Measurements from ENCODE around the gene SARNP.
A peak's percentile ranks its signal among the peaks of the same experiment; 100 is the strongest.

Gene SARNP

DNA sequence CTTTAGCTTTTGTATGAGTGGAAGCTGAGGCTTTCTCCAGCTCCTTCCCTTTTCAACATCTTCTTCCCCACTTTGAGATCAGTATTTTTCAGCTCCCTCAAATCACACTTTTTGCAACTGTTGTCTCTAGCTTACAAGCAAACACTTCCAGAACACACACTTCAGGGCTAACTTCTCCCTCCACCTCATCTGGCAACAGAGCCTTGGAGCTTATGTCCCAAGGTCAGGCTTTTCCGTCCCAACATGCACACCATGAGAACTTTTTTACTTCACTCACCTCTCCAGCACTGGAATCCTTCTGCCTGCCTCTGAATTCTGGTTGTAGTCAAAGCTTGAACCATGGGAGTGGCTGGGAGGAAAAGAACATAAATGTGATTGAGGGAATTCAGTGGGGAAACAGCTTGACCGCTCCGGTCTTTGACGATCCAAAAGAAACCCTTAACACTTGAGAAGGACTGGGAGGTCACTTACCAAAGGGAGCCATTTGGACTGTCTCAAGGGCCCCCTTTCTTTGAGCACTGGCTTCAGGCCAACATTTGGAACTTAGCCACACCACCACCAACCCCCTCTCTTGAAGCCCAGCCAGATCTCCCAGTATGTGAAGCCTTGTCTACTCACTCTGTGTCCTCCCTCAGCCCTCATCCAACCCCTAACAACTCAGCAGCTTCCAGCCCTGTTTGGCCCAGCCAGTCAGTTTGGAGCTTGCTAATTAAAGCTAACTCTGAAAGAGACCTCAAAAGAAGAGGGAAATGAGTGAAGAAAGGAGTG, 105.6 kb downstream of the SARNP start:
- no peak for DNase-seq (ENCODE audit: low spot score)
- no peak for FAIRE-seq

- FAIRE-seq: no peak
- no peak for DNase-seq (ENCODE audit: low spot score)
Measured at GRCh38 chr12:55708695-55709233, 108.8 kb downstream of the SARNP start.

- FAIRE-seq (no peak), DNase-seq (ENCODE audit: low spot score) (peak; percentile 92)
Measured at GRCh38 chr12:55707841-55708694, 109.5 kb downstream of the SARNP start, which contains the start of gene ITGA7. ITGA7 (minus strand) TSS chr12:55707904; CDS start chr12:55707682, 222 bp downstream.

Data from urothelium cell line (cell line).